Measurements from ENCODE around the gene DRICH1. TPM values are rescaled to one million over a fixed set of nuclear protein-coding genes. Genes with fewer than 3 reads are reported as not detected.
"Not testable (repeated sequence)": the region's sequence is repeated elsewhere in the genome, so short reads cannot be mapped to it uniquely, and the experiment has no call there.

The DRICH1 gene, protein sequence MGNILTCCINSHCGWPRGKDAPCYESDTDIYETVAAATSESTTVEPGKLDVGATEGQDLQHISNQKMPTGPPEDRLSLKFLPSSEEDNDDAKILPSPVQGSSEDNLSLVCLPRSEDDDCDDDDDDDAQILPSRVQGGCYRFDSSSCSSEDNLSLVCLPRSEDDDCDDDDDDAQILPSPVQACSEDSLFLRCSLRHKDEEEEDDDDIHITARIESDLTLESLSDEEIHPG
- polyA plus RNA-seq (ENCODE audit: insufficient read length in 3 of 3) = 1 to 10 TPM; 2.3 to 4.8 (median 2.5) TPM
- long read RNA-seq, donor 1 = 0 reads
- long read RNA-seq, donor 2 = 0 reads
- long read RNA-seq, donor 3 = 0 reads
- long read RNA-seq, donor 4 = 0 reads
- long read RNA-seq, donor 5 = 0 reads
- long read RNA-seq, donor 6 = 0 reads
- long read RNA-seq, donor 7 = 0 reads
- long read RNA-seq, donor 8 = 0 reads
- long read RNA-seq, donor 9 = 0 reads
- long read RNA-seq, donor 10 = 0 reads
- long read RNA-seq, donor 11 = 0 reads
- long read RNA-seq, donor 12 = 0 reads
- long read RNA-seq, donor 13 = 0 reads
- long read RNA-seq, donor 14 = 0 reads
- long read RNA-seq, donor 15 = 0 reads
- long read RNA-seq, donor 16 = 0 reads

DNA sequence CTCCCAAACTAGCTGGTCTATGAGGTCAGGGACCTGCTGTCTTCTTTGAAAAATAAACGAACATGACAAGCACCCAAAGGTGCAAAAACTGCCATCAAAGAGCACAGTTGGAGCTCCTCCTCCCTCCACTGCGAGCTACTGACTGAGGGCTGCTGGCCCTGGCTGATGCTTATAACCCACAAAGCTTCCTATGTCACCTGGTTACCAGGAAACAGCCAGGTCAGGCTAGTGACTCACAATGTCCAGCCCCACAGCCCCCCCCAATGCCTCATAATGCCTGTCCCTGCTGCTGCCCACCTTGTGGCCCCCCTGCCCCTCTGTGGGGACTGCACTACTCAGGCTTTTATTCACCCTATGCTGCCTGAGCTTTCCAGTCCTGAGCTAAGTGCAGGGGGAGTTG, at the start of gene DRICH1:
Gene DRICH1, minus strand, starts transcription at position 144 of the 400 bp plus-strand sequence. CDS start 298 bp downstream, outside the sequence.
- no peak for DNase-seq

DNA sequence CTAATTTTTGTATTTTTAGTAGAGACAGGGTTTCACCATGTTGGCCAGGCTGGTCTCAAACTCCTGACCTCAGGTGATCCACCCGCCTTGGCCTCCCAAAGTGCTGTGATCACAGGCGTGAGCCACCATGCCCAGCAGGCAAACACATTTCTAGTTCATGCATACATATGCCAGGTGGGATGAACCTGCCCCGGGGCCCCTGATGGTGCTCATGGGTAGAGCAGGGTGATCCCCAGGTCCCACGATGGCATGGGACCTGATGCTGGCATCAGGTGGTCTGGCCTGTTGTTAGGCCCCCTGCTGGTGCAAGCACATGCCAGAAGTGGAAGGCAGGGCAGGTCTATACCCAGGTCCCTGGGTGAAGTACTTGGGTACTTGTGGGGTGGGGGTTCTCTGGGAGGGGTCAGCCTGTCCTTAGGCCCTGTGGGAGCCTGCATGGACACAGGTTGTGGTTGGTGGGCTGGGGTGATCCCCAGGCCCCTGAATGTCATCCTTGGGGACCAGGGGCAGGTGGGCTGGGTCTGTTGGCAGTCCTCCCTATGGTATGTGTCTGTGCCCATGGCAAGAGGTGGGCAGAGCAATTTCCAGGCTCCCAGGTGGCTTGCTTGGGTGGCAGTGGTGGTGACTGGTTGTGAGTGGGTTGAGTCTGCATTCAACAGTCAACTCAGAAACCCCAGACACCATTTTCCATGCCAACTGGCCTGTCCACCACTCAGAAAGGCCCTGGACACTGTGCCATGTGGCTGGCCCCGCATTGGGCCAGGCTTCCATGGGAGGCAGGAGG, 49.1 kb upstream of the DRICH1 start:
- no peak for DNase-seq

DNA sequence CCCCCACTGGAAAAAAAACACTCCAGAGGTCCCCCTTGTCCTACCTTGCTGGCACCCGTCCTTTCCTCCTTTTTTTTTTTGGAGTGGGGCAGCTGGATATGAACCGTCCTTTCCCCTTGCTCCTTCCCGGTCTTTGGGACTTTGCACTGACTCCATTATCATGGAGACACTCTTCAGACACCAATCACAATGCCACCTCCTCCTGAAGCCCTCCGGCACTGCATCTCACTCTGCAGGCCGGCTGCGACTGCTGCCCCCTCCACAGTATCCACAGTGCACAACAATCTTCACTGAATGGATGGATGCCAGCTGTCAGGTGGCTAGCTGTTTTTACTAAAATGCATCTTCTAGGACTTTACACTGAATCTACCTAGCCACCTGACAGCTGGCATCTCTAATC, 46.0 kb upstream of the DRICH1 start:
- no peak for DNase-seq

DNA sequence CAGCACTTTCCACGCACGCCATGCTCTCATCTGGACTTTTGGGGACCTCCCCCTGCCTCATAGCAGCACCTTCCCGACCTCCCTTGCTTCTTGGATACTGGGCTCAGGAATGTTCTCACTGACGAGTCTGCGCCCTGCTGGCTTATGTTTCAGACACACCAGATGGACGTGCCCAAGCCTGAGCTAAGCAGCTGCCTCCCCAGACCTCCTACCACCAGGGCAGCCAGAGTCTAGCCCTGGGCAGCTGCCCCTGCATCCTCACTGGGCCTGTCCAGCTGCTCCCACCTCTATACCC, 45.5 kb upstream of the DRICH1 start:
- DNase-seq = no peak

DNA sequence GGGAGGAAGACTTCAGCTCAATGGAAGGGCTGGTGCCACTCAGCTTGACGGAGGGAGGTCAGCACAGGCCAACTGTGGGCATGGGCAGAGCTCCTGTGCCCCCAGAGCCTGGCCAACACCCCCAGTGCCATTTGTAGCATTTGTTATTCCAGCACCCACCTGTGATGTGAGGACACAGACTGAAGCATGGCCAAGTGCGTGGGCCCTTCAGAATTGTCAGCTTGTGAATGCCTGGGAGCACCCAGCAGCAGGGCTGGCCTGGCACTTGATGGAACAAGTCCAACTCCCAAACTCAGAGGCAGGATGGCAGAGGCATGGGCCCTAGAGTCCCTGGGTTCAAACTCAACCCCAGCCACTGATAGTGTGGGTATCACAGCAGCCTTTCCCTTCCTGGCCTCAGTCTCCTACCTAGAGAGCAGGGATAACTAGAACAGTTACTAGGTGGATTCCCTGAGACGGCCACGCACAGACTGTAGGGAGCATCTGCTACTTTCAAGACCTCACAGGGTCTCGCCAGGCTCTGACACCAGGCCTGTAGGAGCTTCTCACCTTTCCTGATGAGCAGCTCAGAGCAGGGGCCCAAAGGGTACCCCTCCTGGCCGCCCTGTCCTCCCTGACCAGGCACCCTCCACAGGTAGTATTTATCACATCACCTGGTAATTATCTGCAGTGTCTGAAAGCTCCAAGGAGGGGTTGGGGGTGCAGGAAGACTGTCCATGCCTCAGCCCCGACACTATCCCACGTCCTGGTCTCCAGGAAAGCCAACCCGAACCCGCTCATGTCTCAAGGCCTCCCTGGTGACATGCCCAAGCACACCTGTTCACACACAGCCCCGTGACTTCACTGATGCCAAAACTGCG, 45.0 kb upstream of the DRICH1 start:
- DNase-seq = not testable (repeated sequence)

DNA sequence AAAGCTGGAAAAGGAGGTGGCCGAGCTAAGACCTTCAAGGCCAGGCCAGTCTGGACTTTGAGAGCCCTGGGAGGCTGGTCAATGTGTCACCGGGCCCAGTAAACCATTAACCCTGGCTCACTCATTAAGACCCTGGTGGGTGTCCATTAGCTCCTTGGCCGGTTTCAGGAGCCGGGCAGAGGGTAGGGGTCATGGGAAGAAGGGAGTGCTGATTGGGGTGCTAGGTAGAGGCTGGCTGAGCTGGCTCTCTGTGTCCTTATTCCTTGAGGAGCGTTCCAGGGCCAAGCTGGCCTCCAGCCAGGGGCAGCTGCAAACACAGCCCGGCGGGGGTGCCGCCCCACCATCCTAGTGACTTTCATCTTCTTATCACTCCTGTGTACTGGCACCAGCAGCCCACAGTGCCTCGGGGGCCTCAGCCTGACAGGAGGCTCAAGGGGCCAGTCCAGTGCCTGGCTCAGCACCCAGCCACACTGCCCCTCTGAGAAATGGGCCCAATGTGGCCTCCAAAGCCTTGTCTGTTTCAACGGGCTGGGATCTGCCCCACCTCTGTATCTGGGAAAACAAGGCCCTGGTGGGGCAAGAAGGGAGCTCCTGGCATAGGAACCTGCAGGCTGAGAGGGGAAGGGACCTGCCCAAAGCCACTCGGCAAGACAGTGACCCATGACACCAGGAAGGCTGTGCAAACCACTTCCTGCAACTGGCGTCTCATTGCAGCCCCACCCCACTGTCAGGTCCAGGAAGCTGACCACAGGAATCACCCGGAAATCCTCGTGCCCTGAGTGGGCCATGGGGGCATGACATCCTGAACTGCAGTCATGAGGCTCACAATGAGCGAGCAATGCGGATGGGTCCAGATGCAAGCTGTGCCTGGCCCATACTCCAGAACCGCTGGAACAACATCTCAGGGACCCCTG, 43.6 kb upstream of the DRICH1 start:
- DNase-seq = peak; percentile 37

DNA sequence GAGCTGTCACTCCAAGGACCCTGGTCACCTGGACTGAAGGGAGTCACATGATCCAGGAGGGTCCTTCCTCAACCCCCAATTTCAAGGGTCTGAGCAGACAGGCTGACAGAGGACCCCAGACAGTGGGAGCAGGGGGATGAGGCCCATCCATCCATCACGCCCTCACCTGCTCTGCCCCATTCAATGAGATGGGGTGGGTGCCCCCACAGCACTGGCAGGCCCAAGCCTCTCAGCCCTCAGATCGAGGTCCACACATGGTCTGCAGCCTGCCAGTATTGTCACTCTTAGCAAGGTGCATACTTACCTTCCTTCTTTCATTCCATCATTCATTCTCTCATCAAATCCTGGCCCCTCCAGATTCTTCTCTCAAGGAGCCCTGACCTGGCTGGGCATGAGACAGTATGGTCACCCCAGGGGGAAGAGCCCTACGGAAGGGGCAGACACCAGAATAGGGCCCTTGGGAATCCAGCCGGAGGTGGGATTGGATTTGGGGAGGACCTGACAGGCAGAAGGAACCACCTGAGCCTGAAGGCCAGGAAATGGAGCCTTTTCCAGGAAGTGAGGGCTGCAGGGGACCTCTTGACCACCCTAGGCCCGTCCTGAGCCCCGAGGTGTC, 42.9 kb upstream of the DRICH1 start:
- DNase-seq = not testable (repeated sequence)

DNA sequence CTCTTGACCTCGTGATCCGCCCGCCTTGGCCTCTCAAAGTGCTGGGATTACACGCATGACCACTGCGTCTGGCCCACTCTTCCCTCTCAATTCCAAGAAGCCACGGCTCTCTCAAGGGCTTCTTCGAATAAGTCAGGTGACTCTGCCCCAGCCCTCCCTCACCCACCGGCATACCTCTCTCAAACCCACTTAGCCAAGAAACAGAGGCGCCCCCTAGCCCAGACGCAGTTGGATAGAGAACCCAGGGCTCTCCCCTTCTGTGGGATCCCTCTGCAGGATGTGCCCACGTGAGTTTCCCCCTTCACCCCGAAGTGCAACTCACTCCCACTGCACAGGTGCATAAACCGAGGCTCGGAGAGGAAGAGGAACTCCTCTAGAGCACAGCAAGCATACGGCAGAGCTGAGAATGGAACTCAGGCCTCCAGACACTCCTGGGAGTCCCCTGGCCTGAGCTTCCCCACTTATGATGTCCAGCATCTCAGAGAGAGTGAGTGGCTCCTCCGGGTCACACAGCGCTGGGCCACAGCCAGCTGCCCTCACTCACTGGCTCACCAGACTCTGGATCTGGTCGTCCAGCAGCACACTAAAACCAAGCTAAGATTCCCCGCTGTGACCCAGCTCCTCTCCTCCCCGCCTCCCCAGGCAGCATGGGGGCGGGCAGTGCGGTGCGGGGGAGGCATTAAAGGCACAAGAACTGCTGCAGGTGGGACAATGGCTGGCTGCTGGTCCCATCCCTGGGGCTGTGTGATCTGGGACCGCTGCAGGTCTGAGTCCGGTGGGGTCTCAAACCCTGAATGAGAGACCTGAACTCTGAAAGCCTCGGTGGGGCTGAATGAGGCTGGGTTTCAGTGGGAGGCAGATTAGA, 41.9 kb upstream of the DRICH1 start:
- no peak for DNase-seq

DNA sequence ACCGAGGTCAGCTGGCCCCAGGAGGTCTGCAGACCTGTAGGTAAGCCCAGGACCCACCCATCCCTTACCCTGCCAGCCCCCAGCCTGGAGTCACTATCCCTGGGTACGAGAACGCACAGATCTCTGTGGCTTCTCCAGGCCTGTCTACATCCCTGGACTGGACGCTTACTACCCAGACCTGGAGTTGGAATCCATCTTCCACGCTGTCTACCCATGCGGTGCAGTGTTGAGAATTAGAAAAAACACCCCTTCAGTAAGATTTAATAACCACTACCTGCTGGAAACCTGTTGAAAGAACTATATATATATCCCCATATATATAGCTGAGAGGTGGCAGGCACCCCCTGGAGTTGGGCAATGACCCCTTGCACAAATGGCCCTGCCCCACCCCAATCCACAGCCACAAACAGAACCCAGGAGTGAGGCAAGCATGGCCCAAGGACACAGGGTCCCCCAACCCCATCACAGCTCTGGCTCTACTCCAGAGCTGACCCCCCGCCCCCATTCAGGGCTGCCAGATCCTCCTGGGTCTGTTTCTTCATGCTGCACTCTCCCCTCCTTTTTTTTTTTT, 41.0 kb upstream of the DRICH1 start:
- no peak for DNase-seq

DNA sequence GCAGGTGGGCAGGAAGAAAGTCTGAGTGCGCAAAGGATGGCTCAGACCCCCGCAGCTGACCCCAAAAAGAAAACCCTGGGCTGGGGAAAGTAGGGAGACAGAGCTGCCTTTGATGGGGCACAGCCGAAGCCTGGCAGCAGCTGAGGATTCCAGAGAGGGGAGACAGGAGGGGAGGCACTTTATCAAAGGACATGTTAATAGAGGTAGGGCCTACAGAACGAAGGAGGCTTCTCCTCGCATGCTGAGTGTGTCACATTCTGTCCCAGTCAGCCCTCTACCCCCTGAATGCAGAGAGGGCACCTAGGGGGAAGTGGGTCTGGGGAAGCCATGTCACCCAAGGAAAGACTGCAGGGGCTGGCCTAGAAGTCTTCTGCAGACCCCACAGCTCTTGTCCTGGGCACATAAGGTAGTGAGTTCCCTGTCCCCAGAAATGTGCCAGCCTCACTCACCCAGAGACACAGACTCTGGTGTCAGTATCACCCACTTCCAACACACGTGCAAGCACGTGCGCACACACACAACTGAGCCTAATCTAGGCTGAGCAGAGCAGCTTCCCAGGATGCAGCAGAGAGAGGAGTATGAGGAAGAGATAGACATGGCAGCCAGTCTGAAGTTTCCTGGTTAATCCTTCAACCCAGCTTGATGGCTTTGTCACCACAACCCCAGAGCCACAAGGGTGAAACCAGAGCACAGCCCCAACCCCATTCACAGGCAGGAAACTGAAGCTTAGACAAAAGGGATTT, 40.4 kb upstream of the DRICH1 start:
- DNase-seq = not testable (repeated sequence)

DNA sequence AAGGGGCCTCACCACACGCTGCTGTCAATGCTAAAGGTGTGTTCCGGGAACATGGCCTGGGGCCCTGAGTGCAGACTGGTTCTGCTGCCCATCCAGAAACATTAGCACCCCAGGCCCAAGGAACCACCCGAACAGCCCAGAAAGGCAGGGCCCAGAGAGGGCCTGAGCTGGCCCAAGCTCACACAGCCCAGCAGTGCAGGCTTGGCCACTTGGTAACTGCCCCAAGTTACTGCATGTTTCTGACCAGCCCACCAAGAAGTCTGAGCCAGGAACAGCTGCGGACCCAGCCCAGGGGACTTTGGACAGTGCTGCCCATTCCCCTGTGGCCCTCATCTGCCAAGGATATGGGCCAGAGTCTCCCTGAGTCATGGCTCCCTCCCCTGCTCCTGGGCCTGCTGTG, 39.3 kb upstream of the DRICH1 start:
- not testable (repeated sequence) for DNase-seq

DNA sequence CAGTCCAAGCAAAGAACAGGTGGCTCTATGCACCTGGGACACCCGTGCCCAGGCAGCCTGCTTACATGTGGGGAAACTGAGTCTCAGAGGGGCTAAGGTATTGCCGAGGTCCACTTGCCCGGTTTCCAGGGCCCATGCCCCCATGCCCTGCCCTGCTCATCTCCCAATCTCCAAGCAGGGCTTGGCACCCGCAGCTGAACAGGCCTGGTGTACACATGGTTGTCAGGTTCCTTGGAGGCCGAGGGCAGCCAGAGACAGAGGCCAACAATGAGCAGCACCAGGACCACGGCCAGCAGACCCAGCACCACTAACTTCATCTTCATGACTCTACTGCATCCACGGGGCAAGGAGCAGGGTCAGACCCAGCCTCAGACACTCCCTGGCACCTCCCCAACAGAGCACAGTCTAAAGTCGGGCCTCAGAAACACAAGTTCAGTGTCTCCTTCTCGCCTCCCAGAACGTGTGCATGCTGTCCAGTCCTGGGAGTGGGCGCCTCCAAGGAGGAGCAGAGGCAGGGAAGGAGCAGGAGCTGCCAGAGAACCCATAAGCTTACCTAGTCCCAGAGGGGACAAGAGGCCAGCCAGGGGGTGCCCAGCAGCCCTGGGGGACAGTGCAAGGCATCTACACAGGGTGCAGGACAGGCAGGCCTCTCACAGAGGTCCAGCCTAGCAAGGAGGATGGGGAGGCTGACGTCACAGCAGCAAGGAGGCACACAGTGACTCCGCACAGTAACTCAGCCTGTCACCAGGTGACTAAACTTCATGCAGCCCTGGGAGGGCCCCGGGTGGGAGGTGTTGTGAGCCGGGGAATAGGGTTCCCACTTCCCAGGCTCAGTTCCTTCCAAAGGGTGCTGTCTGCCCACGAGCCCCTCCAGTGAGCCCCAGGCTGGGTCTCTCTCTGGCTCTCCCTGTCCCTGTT, 38.5 kb upstream of the DRICH1 start:
- no peak for DNase-seq

DNA sequence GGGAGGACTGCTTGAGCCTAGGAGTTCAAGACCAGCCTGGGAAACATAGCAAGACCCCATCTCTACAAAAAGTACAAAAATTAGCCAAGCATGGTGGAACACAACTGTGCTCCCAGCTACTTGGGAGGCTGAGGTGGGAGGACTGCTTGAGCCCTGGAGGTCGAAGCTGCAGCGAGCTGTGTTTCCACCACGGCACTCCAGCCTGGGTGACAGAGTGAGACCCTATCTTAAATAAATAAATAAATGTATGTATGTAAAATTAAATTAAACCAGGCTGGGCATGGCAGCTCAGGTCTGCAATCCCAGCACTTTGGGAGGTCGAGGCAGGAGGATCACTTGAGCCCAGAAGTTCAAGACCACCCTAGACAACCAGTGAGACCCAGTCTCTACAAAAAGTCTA, 28.3 kb upstream of the DRICH1 start:
- not testable (repeated sequence) for DNase-seq

DNA sequence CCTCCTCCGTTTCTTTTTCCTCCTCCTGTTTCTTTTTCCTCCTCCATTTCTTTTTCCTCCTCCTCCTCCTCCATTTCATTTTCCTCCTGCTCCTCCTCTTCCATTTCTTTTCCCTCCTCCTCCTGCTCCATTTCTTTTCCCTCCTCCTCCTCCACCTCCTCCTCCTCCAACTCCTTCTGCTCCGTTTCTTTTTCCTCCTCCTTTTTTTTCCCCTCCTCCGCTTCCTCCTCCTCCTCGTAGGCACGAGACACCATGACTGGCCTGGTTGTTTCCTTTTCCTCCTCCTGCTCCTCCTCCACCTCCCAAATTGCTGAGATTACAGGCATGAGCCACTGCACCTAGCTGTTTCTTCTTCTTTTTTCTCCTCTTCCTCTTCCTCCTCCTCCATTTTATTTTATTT, 25.6 kb upstream of the DRICH1 start:
- no peak for DNase-seq

DNA sequence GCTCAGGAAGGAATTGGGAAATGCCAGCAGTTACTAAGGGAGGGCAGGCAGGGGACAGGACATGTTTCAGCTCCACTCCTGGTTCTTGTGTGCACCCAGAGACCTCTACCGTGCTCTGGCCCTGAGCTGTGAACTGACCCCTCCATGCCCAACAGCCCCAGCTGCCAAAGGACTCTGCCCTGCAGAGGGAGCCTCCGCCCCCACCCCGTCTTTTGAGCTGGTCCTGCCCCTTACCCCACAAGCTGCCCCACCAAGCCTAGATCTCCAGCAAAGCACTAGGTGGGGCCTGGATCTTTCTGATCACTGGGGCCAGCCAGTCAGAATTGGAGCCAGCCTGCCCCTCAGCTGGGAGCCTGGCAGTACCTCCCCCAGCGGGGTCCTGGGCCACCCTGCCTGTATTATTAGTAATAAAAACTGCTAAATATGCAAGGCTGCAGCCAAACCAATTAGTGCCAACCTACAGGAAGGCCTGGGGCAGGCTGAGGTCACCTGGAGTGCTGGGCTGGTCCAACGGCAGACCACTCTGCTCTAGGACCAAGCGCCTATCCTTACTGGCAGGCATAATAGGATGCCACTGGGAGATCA, 23.9 kb upstream of the DRICH1 start:
- no peak for DNase-seq

DNA sequence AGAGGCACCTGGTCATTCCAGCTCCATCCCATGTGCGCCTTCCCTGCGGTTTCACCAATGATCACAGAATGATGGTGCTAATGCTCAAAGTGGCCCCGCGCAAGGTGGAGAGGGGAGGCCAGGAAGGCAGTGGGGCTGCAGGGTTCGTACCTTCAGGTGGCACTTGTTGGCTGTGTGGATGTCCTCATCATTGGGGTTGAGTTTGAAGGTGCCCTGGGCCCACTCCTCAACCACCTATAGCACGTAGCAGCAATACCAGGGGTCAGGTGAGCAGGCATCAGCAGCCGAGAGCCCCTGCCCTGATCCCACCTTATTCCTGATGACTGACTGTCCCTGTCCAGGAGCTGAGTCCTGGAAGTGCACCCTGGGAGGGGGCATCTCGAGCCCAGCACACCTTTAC, 20.6 kb upstream of the DRICH1 start:
- no peak for DNase-seq

DNA sequence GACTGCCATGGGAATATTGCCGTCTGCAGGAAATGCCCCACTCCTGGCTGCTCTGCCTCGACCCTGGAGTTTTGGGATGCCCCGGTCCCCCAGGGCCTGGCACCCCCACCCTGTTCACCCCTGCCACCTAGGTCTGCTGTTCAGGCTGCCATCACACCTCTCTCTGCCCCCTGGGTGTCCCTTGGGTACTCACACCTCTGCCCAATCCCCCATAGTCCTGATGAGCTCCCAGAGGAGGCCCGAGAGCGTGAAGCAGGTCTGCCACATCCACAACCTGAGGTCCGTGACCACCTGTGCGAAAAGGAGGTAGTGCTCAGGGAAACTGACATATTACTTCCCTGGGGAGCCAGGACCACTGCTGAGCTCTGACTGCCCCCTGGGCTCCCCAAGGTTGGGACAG, 20.2 kb upstream of the DRICH1 start:
- DNase-seq = no peak
